GM21723 (cell line): ENCODE measurements around the gene TRIM3.

Experiments used
- ATAC-seq: cut with Tn5 transposase; IDR thresholded peaks from one replicate; pipeline ENCODE4 v1.9.1; 2021; ENCODE audit warnings: mild to moderate bottlenecking, moderate library complexity; ENCODE audit not compliant: unreplicated experiment

TRIM3 gene

DNA sequence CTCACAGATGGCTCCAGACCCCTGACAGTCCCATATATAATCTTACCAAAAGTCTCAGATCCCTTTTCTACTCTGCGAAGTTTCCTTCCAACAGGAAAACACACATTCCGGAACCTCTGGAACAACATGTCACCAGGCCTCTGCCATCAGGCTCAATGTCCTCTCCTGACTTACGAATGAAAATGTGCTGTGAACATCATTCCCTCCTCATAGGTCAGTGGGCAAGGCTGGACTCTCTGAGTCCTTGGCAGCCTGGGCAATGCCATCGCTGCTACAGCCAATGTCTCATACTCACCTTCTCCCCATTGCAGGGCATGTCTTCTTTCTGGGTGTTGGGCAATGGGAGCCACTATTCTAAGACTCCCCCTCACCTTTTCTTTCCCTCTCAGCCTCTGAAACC, 31.3 kb downstream of the TRIM3 start:
- no peak for ATAC-seq

DNA sequence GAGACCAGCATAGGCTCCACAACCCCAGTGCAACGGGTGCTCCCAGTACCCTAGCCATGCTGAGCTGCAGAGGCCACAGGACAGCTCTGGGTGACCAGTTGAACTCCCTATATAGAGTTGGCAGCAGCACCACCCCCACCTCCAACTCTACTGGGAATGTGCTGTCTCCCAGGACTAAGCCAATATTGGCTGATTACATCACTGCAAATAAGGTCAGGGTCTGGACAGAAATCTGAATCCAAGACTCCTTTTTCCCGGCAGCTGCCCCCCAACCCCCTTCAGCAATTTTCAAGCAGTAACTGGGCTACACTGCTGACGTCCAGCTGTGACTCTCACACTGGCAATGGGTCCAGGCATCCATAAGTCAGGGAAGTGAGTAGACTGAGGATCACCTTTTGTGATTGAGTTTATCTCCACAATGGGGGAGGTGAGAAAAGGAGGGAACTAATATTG, 32.8 kb downstream of the TRIM3 start, which contains the start of gene HPX:
Gene HPX, minus strand, starts transcription at position 82 of the 453 bp plus-strand sequence. Its CDS starts 24 bp downstream, at position 58.
- ATAC-seq: no peak

DNA sequence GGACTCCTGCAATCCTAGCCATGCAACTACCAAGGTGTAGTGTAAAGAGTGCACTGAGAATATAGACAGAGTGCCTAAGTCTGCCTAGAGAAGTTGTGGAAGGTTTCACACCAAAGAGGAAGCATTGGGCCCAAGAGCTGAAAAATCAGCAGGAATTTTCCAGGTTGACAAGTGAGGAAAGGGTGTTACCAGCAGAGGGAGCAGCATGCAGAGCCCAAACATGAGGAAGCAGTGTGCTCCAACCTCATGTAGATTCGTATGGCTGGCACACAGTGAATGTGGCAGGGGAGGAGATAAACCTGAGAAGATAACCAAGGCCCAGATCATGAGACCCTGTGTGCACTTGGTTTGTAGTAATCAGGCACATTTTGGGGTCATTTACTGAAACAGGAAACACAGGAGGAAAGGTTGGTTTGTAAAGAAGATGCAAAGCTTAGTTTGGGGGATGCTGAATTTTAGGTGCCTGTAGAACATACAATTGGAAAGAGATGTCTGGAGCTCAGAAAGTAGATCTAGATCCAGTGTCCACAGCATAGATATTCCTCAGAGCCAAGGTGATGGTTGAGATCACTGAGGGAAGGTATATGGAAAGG, 34.7 kb downstream of the TRIM3 start:
- ATAC-seq: no peak

DNA sequence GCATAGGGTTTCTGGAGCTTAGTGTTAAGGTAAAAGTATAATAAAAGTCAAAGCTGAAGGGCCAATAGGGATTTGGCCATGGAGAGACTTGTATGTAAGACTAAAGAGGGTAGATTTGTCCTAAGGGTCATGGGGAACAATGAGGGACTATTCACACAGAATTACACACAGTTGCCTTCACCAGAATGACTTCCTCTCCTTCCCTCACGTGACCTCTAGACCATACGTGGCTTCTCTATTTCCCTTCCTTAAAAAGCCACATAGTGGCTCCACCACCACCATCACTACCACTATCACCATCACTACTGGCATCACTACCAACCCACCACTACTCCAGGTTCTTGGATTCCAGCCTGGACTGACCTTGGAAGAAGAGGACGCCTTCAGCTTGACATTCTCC, 35.7 kb downstream of the TRIM3 start:
- ATAC-seq: no peak

DNA sequence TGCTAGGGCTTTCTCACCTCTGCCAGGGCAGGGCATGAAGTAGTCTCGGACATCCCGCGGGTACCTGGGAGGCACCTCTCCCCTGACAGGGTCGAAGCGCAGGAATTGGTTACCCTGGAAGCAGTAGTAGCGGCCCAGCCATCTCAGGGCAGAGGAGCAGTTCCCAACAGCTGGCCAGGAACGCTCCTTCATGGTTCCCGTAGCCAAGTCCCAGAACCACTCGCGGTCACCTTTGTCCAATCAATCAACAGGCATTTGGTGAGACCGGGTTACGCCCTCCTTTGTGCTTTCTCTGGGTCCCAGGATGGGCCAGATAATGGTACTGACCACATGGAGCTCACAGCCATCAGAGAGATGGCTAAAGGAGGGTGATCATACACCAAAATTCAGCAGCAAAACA, 36.3 kb downstream of the TRIM3 start:
- ATAC-seq: no peak

DNA sequence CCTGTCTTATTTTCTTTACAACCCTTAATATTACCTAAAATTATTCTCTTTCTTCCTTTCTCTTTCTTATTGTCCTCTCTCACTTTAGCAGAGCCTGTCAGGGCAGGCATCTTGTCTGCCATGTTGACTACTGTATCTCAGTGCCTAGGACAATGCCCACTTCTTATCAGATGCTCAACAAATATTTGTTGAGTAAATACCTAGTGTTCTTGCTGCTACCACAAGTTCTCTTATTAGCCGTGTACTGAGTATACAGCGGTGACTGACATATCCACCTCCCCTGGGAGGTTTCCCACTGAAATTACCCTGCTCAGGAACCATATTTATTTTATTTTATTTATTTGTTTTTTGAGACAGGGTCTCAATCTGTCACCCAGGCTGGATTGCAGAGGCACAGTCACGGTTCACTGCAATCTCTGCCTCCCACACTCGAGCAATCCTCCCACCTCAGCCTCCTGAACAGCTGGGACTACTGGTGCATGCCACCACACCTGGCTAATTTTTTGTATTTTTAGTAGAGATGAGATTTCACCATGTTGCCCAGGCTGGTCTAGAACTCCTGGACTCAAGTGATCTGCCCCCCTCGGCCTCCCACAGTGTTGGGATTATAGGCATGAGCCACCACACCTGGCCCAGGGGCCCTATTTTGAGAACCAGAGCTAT, 39.6 kb downstream of the TRIM3 start:
- peak; percentile 55 for ATAC-seq

DNA sequence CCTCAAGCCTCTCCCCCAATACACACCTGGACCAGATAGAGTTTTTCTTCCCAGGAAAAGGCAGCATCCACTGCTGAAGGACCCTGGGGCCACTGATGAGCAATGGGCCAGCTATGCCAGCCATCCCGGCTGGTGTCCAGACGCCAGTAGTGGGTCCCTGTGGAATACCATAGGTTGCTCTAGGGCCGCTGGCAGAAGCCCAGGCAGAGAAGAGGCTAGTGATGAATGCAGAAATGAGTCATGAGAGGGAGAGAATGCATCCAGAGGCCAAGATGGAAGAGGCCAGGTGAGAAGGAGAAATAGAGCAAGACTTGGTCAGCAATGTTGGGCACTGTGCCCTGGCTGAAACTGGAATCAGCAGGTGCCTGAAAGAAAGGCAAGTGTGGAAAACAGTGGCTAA, 41.9 kb downstream of the TRIM3 start:
- ATAC-seq: no peak

DNA sequence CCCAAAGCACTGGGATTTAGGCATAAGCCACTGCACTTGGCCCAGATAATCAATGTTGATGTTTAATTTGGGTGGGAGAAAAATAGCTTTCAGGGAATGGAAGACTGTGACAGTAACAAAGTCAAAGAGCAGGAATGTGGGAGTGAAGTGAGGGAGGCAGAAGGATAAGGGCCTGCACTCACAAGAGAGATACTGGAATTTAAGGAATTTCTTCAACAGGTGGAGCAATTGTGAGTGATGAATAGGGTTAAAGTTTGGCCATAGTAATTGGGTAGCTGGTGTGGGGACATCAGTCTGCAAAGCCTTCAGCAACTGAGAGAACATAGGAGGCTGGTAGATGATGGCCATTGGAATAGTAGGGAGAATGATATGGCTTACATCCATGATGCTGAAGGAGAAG, 46.2 kb downstream of the TRIM3 start:
- no peak for ATAC-seq

DNA sequence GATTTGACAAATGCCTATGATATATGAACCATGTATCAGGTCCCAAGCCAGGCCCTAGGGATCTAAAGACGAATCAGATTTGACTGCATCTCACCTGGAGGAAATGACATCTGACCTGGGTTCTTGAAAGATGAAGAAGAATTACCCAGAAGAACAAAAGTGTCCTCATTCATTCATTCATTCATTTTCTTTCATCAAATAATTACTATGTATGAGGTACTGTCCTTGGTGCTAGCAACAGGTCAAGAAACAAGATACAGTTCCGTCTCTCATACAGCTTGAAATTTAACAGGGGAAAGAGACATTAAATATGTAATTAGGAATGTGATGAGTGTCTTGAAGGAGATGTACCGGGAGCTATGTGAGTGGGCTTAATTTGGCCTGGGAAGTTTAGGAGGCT, 53.1 kb downstream of the TRIM3 start:
- no peak for ATAC-seq

DNA sequence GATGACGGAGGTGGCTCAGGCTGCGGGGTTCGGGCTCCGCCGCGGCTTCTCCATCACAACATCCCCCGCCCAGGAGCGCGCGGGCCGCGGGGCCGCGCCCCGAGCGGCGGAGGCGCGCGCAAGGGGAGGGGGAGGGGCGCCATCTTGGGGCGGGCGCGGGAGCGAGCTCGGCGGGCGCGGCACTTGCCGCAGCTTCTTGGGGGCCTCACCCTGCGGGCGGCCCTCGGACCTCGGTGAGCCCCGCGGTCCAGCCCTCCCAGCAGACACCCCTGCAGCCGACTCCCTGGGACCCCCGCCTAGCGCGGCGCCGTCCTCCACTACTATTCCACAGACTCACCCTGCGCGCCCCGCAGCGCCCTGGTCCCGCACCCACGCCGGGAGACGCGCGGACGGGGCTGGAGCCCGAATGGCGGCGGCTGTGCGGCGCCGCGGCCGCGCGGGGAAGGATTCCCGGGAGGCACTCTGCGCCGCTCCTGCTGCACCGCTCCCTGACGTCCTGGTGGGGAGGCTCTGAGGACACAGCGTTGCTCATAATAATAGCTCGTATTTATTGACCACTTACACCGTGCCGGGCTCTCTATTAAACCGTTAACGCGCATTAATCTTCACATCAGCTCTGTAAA, 54.6 kb downstream of the TRIM3 start, which contains the start of gene APBB1:
Gene APBB1, minus strand, starts transcription at position 86 of the 623 bp plus-strand sequence. CDS start 7,747 bp downstream, outside the sequence.
- peak; percentile 70 for ATAC-seq

DNA sequence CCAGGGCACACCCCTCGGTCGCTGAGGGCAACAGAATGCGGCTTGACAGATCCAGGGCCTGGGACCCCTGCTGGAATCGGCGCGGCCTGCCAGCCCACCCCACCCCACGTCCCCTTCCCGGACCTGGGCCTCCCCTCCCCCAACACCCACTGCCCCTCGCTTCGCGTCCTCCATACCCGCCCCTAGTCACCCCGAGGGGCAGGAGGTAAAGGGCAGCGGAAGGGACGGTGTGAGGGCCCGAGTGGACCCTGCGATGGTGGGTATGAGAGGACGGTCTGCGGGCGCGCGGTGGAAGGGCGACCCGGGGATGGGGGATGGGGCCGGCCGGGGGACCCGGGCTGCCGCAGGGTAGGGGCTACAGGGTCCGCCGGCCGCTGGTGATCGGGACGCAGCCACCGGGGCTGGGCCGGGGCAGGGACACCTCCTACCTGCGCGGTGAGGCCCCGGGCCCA, 55.2 kb downstream of the TRIM3 start:
- no peak for ATAC-seq

DNA sequence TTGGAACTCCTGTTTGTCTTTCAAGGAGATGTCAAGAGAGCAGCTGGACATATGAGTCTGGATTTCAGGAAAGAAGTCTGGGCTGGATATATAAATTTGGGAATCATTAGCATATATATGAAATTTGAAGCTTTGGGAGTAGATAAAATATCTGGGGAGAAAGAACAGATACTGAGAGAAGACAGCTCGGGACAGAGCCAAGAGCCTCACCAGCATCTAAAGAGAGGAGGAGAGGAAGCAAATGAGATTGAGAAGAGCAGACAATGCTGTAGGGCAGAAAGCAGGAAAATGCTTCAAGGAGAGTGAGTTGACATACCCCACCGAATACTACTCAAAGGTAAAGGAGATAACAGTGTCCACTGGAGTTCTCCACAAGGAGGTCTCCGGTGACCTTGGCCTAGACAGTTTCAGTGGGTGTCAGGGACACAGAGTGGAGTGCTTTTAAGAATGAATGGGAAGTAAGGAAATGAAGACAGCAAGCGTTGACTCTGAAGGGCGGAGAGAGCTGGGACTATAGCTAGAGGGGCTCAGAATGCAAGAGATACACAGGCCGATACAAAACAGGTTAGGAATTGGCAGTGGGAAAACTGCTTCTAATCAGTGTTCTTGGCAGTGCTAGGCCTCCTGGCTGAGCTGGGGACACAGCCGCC, 55.7 kb downstream of the TRIM3 start:
- ATAC-seq: no peak

DNA sequence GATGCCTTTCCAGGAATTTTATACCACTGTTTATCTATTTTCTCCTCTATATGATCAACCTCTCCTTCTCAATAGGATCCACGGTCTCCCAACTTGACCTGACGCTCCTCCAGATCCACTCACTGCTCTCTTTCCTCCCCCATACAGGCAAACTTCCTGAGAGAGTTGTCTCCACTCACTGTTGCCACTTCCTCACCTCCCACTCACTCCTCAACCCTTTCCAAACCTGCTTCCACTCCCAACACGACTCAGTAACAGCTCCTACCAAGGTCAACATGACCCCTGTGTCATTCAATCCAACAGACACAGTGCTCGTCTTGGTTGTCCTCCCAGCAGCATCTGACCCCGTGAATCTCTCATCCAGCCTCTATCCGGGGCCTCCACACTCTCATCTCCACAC, 57.9 kb downstream of the TRIM3 start:
- no peak for ATAC-seq

DNA sequence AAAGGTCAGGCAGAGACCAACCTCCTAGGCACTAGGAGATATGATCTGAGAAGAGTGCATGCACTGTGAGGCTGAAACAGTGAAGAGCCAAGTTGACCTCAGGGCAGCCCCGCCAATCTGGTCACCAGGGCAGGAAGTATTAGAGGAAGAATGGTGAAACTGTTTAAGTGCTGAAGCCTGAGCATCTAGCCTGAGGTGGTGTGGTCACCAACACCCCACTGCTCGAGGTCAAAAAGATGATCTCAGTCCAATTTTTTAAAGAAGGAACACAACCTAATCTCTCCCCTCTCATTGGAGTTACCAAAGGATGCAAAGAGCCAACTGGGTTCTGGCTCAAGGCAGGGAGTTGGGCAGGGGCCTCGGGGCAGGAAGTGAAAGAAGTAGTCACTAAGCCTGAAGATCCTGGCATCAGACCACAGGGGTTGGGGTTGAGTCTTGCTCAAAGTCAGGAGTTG, 58.8 kb downstream of the TRIM3 start:
- no peak for ATAC-seq

DNA sequence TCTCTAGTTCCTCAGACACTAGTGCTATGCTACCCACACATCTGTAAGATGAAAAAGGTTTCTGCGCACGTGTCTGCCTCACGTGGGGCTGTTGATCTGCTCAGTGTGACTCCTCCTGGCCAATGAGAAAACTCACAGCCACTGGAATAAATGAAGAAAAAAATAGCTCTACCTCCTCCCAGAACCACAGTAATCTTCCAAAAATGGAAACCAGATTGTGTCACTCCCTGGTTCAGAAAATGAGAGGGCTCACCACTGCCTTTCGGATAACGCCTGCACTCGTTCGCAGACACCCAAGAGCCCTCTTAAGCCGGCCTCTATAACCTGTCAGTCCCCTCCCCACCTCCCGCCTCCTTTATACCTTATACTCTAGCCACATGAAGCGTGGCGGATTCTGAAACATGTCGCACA, 59.9 kb downstream of the TRIM3 start:
- ATAC-seq: no peak

DNA sequence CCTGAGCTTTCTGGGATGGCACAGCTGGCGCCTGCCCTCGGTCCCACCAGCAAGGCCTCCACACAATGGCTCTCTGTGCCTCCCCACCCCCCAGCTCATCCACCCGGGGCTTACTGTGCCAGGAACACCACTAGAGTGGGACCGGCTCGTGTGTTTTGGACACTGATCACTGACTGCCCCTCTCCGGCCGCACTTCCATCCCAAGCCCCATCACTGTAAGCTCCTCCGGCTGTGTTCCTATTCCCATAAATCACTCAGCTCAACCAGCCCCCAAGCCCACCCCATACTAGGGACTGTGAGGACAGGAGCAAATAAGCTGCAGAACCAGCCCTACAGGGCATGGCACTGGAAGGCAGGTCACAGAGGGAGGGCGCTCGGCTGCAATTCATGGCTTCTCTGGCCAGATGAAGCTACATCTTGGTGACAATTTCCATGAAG, 62.1 kb downstream of the TRIM3 start:
- ATAC-seq: no peak

DNA sequence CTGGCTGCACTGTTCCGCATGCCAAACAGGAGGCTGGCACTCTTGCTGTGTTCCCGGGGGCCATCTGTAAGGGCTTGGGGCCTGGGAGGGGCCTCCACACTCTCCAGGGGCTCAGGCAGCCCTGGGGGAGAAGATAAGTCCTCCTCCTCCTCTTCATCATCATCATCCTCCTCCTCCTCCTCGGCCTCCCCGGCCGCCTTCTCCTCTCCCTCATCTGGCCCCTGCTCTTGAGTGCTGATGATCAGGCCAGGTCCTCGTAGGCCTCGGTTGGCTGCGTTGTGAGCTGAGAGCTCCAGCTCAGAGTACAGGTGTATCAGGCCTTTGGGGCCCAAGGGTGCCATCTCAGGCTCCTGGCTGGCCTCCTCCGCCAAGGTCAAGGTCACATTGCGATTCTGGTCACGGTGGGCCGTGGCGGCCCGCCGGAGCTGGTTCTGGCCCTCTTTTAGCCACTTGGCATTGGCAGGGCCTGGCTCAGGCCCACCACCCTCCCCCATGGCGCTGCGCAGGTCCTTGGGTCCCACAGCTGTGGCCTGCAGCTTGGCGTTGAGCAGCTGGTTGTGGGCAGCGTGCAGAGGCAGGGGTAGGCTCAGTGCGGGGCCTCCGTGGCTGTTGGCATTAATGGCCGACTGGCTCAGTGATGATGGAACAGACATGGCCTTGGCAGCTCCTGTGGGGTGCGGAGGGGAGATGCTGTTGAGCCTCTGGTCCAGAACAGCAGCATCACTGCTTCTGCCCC, 62.9 kb downstream of the TRIM3 start:
- no peak for ATAC-seq

DNA sequence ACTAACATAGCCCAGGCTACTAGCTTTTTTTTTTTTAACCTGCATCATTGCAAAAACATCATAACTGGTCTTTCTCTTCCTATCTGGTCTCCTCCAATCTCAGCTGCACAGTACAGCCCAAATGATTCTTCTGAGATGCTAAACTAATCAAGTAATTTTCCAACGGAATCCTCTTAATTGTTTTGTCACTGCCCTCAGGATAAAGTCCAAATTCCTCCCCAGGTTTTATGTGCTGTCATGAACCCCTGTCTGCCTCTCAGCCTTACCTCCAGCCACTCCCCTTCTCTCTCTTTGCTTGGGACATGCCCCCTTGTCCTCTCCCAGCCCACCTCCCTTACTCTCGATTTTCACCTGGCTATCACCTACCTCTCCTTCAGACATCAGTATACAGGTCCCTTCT, 67.4 kb downstream of the TRIM3 start:
- ATAC-seq: no peak

DNA sequence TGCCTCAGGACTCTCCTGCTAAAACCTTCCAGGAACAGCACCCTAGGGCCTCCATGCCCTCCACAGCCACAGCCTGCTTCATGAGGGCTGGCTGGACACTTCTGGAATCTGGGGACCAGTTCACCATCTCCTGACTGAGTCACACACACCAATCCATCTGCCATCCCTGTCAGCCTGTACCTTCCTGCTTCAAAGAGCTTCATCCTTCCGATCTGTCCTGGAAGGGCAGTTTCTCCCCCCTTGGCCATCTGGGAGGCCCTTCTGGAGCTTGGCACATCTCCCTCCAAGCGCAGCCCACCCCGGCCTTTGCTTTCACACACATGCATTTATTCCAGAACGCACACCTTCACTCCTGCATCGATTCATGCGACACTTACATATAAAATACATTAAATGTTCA, 67.9 kb downstream of the TRIM3 start:
- no peak for ATAC-seq

DNA sequence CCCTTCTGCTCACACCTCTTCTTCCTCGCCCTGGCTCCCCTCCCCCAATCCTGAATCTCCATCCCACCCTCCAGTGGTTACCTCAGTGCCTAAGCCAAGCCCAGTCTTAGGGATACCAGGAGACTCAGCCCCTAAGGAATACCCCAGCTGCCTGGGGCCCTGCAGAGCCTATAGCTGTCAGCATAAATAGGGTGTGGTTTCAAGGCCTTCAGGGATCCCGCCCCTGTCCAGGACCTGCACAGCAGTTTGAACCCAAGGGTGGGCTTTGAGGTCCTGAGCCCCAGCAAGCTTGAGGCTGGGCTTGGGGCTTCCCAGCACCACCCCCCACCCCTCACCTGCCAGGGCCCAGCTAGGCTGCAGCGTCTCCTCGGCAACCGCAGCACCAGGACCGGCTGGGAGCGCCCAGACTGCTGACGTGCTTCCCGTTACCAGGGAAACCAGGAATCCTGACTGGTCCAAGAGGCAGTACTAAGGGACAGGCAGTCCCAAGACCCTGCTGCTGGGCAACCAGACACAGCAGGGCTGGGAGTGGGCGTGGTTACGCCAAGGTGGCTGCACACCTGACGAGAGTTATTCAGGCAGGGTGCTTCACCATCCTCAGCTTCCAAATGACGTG, 68.6 kb downstream of the TRIM3 start:
- no peak for ATAC-seq
